ENCODE data around the gene LRRN2.

The LRRN2 gene

DNA sequence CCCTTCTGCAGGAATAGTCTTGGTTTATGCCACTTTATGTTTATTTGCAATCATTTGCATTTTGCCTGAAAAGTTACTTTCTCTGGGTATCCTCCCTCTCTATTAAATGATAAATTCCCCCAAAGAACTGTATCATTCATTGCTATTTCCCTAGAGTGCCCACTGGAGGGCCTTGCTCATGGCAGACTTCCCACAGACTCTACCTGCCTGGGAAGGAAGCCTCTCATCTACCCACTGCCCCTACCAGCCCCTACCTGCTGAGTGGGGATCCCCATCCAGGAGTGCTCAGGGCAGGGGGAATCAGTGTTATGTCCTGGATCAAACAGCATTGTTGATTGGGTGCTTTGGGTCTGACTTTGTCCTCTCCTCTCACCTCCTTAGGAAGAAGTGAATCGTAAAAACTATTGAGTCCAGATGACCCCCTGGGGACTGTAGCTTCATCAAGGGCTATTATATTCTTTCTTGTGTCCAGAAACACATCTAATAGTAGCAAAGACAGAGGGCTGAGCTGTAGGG lies 6.8 kb upstream of the LRRN2 start:
- DNase-seq (ENCODE audit: low spot score), result no peak

DNA sequence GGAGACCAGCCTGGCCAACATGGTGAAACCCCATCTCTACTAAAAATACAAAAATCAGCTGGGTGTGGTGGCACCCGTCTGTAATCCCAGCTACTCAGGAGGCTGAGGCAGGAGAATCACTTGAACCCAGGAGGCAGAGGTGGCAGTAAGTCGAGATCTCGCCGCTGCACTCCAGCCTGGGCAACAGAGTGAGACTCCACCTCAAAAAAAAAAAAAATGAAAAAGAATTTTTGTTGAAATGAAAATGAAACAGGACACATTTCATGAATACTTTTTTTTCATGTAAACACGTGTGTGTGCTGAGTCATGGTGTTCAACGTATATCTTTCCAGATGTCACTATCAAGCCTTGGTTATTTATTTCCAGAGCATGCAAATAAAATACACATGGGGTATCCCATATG lies 5.8 kb upstream of the LRRN2 start:
- DNase-seq (ENCODE audit: low spot score), result peak; percentile 39

DNA sequence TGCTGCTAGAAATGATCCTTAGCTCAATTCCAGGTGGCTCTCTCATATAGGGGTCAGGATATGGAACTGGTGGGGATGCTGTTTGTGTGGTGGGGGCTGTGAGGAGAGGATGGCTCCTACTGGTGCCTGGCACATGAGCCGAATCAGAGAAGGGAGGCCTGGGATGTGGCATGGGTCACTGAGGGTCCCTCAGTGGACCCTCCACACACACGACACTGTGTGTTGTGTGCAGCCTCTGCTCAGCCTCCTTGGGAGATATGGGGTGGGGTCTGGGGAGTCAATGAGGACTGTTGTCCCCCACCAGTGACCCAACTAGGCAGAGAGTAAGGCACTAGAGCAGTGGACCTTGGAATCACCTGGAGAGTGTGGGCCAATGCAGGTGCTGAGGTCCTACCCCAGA lies 3.2 kb upstream of the LRRN2 start:
- DNase-seq (ENCODE audit: low spot score), result no peak

DNA sequence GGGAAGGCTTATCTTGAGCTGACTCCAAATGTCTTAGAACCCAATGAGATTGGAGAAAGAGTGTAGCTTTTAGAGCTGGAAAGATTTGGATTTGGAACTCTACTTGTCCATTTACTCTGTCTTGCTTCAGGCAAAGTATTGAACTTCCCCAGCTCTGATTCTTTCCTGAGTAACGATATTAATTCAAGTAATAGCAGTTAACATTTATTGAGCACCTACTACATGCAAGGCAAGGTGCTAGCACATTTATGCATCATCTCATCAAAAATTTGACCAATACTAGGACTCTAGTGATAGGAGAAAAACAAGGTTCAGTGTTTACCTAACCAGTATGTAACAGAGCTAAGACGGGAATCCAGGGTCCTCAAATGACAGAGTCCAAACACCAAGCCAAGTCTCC lies 2.5 kb upstream of the LRRN2 start:
- no peak for DNase-seq (ENCODE audit: low spot score)

DNA sequence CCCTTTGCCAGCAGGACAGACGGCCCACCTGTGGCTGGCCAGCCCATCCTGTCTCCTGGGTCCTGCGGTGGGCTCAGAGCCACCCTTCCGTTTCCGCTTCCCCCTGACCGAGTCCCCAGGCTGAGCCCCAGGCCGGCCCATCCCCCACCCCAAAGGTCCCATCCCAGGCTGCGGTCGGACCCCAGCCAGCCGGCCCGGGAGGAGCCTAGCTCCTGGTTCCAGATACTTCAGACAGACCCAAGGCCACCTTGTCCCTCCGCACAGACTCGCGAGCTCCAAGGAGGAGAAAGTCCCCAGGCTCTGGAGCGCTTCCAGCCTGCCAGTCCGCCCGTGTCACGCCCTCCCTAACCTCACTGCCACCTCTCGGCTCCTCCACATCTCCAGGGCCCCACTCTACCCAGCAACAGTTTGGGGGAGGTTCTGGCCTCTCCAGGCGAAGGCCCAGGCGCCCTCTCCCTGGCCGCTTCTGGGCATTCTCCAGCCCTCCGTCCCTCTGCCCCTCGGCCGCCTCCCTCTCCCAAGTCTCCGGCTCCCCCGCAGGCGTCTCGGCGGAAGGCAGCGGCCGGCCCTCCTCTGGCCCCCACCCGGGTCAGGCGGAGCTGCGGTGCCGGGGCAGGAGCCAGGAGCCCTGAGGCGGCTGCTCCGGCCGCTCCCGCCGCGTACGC lies 835 bp downstream of the LRRN2 start:
- DNase-seq (ENCODE audit: low spot score), result no peak

DNA sequence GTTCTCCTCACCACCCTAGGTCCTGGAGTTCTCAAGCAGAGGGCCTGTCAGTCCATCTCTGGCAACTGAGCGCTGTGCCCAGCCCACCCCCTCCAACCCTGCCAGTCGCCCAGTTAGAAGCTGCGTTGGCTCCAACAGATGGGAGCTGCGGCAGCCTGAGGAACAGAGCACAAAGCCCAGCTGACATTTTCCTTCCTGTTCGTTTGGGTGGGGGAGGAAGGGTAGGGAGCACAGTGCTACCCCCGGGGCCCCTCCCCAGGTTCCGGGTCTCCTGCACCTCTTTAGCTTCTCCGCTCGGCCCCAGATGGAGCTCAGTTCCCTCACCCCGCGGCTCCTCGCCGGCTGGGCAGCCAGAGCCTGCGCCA lies 1.4 kb downstream of the LRRN2 start:
- no peak for DNase-seq (ENCODE audit: low spot score)

DNA sequence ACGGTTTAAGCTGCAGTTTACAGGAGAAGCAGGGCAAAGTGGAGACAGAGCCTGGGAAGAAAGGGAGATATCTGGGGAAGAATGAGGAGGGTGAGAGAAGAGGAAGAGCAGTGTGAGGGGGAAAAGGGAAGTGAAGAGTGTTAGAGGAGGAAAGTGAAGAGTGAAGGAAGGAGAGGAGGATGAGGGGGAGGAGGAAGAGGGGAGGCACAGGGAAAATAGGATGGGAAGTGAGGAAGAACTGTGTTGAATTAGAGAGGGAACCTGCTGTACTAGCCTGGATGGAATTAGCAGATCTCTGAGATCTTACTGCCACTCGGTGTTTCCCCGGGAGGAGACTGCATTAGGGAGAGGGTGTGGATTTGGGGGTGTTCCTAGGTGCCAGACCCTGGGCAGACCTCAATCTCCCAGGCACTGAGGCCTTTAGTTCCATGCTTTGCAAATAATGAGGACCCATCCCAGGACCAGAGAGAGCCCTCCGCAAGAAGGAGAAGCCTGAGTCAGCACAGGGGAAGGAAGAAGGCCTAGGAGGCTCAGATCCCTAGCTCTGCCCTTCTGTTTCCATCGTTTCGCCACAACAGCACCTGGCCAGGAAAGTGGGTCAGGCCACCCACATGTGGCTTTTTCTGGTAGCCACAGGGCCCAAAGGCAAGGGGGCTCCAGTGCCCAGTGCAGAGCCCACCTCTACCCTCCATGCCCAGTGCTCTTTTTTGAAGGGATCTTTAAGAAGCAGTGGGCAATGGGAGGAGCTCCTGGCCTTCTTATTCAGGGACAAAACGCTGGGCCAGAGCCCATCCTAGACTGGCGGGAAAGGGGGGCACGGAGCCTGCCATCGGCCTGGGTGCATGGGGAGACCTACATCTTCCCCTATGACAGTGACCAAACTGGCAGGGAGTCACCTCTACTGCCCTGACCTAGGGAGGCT lies 2.0 kb downstream of the LRRN2 start:
- no peak for DNase-seq (ENCODE audit: low spot score)

DNA sequence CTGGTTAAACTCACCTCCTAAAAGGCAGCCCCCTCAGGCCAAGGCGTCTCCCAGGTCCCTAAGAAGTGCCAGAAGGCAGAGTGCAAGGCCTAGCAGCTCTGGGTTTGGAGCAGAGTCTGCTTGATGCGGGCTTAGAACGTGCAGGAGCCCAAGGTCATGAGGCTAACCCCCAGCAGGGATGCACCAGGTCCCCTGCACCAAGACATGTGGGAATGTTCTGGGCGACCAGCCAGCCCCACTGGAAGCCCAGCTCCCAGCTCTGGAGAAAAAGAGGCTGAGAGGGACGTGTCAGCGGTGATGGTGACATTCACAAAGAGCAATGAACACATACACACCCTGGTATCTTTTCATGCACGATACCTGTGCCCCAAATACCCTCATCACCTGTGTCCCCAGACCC lies 5.1 kb downstream of the LRRN2 start:
- DNase-seq (ENCODE audit: low spot score), result no peak

DNA sequence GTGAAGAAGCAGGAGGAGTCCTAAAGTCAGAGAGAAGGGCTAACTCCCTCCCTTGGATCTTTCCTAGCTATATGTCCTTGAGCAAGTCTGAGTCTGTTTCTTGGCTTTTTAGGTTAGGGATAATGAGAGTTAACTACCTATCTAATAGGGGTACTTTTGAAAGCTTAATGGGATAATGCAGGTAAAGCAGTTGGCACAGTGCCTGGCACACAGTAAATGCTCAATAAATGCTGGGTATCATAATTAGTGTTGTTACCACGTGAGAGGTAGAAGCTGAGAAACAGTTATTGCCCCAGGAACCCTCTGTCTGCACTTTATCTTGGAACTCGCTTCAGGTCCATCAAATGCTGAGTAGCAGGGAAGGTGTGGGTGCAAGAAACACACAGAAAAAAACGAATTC lies 5.5 kb downstream of the LRRN2 start:
- DNase-seq (ENCODE audit: low spot score), result no peak

DNA sequence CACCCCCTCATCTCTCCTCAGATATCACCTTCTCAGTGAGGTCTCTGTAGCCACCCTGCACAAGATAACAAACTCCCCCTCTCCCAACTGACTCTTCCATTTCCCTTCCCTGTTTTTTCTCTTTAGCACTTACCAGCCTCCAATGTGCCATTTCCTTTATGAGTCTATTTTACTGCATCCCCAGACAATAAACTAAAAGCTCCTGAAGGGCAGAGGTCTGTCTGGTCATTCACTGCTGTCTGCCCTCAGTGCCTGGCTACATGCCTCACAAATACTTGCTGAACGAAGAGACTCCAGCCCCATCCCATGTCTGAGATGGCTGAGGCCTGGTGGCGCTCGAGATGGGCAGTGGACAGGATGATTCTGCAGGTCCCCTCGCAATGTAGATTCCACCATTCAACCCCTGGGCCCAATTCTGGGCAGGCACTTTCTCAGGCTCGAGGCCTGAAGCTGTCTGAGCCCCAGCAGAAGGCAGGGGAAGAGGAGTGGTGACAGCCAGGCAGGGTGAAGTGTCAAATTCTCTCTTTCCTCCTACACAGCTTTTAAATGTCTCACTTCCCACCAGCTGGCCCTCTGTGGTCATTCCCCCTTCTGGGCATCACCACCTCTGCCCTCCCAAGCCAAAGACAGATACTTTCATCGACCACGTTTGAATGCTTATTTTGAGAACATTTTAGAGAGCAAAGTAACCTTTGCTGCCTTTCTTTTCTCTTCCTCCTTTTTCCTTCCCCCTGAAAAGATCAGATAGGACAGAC lies 6.6 kb downstream of the LRRN2 start:
- DNase-seq (ENCODE audit: low spot score), result no peak

DNA sequence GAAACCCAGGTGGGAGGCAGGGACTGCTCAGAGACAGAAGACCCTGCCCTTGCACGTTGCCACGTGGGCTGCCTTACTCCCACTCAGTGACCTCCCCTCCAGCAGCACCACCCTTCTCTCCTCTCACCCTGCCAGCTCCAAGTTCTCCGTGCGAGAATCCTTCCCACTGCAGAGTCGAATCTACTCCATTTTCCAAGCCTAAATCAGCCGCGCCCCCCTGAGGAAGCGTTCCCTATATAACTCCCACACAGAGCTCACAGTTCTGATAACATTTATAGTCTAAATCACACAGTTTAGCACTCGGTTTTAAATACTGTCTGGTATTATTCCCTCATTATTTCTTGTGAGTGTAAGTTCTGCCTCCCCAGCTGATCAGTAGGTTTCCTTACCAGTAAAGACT lies 7.7 kb downstream of the LRRN2 start:
- no peak for DNase-seq (ENCODE audit: low spot score)

DNA sequence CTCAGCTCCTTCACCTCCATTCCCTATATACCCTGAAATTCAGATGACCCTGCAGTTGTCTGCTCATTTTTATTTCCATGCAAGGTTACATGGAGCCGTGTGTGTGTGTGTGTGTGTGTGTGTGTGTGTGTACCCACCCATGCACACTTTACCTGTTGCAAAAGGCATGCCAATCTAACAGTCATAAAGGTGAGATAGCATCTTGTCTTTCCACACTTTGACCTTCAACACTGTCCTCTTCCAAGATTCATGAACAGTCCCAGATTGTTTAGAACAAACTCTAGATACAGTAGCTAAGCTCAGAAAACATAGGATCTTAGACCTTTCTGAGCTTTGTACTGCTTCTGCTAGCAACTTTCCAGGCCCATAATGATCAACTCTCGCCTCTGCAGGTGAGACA lies 9.5 kb downstream of the LRRN2 start:
- no peak for DNase-seq (ENCODE audit: low spot score)

DNA sequence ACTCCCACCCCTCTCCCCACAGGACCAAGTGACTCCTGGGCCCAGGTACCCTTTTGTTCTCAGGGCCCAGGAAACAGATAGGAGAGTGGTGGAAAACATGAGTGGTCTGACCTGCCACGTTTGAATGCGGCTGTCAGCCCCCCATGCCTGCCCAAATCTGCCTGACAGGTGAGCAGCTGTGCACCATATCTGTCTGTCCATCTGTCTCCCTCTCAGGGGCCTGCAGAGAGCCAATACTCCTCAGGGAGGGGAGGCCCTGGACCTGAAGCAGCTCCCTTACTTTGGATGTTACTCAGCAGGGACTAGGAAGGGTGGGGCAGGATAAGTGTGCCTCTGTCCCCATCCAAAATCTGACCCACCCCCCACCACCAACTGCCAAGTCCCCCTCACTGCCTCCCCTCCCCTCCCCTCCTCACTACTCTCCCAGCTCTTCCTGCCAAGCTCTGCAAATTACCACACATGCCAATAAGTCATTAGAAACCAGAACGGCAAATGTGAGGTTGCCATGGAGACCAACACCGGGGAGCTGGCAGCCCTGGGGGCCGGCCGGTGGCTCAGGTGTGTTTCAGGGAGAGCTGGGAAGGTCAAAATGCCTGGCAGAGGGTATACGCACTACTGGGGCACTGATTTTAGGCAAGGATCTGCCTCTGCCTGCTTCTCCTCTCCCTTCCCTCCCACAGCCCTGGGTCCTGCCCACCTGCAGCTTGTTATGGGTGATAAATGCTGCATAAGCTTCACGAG lies 11.5 kb downstream of the LRRN2 start:
- DNase-seq (ENCODE audit: low spot score), result no peak

DNA sequence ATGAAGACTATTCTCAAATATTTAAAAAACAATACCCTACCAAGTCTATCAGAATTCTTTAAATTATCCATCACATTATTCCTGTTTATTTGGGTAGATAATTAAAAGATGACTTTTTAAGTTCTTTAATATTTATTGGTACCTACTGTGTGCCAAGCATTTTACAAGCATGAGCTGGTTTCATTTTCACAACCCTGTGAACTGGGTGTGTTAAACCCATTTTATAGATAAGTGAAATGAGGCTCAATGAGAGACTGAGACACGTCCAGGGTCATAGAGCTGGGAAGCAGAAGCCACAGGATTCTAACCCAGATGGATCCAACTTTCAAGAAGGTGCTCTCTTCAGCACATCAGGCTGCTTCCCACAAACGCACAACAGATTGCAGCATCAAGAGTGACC lies 12.3 kb downstream of the LRRN2 start:
- DNase-seq (ENCODE audit: low spot score), result no peak

DNA sequence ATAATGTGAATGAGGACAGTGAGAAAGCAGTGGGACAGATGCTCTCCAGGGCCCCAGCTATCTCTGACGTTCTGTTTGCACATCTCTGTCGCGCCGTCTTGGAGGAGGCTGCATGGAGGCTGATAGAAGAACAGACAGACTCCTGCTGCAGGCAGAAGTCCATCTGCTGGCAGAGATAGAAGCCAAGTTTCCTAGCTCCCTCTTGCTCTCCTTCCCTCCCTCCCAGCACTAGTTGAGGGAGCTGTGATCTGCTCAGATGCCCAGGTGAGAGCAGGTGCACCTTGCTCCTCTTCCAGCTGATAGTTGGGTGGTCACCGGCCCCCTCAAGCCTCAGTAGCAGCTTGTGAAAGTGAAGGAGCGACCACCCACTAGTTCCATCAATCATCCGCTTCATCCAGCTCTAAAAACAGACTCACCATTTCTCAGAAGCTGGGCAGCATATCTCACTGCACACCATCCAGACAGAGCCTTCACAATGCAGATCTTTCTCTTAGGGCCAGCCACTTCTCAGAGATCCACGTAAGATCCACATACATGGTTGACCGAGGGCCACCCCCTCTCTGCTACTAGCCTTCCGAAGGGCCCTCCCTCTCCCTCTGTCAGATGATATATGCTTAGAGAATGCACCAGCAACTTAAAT lies 12.9 kb downstream of the LRRN2 start:
- DNase-seq (ENCODE audit: low spot score), result no peak

DNA sequence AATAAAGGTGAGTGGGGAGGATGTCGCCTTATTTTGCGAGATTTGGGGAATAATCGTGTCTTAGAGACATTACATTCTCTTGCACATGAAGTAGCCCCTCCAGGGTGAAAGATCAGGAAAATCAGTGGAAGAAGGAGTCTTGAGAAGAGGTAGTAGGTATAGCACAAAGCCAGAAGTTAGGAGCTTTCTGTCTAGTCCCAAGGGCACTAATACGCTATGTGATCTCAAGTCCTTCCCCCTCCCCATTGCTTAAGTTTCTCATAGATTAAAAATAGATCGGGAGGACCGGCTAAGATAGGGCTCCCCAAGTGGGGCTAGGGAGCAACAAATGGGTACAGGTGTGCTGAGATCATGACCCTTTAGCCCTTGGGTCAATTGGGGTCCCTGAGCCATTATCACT lies 13.5 kb downstream of the LRRN2 start:
- DNase-seq (ENCODE audit: low spot score), result no peak

DNA sequence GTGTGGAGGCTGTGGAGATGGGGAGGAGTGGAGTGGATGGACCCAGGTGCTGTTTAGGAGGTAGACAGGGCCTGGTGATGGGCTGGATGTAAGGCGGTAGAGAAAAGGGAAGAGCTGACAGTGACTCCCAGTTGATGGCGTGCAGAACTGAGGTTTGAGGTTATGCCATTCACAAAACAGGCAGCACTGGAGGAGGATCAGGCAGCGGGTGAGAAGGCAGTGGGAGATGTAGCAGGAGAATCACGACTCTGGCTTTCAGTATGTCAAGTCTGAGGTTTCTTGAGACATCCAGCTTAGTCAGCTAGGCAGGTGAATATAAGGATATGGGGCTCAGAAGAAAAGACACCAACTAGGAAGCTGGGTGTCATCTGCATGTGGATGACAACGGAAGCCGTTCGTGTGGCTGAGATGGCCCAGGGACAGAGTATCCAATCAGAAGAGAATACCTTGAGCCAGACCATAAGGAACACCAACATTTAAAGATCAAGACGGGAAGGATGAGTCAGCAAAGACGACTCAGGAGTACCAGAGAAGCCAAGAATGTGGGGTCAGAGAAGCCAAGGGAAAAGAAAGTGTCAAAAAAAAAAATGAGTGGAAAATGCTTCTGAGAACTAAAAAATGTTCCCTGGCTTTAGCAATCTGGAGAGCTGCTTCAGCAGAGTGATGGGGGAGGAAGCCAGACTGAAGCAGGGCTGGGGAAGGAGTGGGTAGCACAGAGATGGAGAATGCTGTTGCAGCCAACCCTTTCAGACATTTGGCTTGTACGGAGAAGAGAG lies 15.2 kb downstream of the LRRN2 start:
- DNase-seq (ENCODE audit: low spot score), result no peak

DNA sequence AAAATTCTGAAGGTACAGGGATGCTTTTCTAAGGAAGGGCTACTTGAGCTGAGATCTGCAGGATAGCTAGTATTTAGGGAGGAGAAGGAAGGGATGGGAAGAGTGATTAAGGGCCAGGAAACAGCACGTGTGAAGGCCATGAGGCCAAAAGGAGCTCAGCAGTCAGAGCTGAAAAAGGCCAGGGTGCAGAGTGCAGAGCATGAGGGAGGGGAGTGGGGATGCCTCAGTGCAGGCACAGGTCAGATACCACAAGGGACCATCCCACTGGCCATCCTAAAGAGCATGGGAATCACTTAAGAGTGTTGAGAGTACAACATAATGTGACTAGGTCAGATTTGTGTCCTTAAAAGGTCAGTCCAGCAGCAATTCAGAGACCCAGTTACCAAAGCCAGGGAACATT lies 16.0 kb downstream of the LRRN2 start:
- no peak for DNase-seq (ENCODE audit: low spot score)

DNA sequence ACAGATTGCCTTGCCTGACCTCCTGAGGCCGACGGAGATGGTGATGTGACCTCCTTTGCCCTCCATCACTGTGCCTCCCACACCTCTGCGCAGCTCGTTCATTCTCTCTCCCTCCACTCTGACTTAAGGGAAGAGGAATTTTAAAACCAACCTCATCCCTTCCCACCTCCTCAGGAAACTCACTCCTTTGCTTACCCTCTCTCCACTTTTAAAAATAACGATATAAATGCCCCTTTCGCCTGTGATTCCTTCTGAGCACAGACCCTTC lies 21.2 kb downstream of the LRRN2 start:
- no peak for DNase-seq (ENCODE audit: low spot score)

DNA sequence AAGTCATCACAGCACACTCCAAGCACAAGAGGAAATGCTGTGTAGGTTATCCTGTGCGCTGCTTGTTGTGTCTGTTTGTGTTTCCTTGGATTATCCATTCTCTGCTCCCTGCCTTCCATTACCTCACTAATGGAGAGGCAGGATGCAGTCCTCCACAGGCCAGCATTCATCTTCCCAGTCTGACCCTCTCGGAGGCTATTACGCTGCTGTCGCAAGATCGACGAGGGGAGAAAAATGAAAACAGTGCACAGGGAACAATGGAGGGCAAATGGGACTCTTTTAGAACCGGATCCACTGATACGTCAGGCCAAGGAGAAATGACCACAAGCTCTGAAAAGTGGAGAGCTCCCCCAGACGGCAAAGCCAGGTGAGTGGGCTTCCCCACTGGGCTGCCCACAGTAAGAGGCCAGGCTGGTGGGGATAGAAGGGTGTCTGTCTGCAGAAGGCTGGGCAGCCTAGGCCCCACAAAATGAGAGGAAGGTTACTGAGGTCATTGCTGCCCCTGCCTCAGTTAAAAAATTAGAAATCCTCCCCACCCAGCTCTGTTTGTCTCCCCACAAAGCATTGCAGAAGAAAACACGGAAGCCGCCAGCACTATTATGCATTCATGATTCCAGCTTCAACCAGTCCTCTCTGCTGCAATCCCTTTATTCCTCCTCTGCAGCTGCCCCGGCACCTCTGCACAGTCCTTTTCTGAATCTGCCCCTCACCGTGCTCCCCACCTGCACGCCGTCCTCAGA lies 21.7 kb downstream of the LRRN2 start:
- DNase-seq (ENCODE audit: low spot score), result no peak

Data from NAMALWA (cell line).